GM19395 (cell line): ENCODE measurements around the gene PHRF1.

Source experiments
- ATAC-seq: cut with Tn5 transposase; IDR thresholded peaks from one replicate; pipeline ENCODE4 v1.9.1; 2021; ENCODE audit warnings: mild to moderate bottlenecking, moderate library complexity; ENCODE audit not compliant: unreplicated experiment

Gene PHRF1

DNA sequence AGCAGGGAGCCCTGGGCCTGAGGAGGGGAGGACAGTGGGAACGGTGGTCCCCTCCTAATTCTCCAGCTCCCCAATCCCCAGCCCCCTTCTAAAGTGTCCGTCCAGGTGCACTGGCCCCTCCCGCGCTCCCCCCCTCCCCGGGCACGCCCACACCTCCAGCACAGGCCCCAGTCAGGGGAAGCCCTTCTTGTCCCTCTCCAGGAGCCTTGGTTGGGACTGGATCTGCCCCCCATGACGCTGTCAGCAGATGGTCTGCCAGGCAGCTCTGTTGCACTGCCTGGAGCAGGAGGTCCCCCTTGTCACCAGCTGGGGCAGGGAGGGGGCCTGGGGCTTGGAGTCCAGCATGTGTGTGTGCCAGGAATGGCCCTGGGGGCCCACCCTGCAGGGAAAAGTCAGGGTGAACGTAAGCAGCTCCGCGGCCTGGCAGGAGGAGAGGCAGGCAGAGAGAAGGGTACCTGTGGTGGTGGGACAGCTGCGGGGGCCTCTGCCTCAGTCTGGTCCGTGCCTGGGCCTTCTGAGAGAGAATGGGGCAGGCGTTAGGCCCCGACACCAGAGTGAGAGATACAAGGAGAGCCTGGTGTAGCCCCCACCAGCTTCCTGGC is 37.9 kb downstream of the PHRF1 start:
- ATAC-seq, result no peak

- ATAC-seq, result peak; percentile 0
These were observed 38.6 kb downstream of the PHRF1 start for GRCh38 chr11:614623-615503.

- ATAC-seq, result peak; percentile 84
These were observed 39.4 kb downstream of the PHRF1 start, which contains the start of gene IRF7 for GRCh38 chr11:615504-616319. Gene IRF7 (minus strand): TSS chr11:615950. CDS start chr11:615364, 586 bp downstream.

- ATAC-seq, result no peak
These were observed 40.3 kb downstream of the PHRF1 start for GRCh38 chr11:616320-617198.

DNA sequence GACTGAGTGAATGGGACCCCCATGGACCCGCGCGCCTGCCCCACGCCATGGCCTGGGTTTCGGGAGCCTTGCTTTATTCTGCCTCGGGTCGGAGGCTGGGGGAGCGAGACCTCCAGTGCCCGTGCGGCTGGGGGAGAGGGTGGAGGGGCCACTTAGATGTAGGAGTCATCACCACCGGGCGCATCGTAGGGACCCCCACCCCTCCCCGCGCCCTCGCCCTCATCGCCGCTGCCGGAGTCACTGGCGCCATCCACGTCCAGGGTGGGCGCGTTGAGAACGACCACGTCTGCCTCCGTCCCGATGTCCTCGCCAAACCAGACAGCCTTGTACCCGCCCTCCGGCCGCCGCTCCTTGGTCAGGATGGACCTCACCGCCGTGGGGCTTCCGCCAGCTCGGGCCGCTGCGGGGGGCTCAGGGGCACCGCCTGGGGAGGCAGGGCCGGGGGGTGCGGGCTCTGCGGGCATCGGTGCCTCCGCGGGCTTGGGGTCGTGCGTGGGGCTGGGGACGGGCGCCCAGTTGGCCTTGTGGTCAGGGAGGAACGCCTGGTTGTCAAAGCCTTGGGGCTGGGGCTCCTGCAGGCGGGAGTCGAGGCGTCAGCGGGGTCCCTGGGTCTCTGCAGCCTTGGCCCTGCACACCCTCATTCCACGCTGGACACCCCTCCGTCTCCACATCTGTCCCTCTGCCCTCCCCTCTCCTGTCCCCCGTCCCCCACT is 41.1 kb downstream of the PHRF1 start:
- ATAC-seq, result no peak

GRCh38 chr11:617912-618682 is 41.8 kb downstream of the PHRF1 start:
- no peak for ATAC-seq

DNA sequence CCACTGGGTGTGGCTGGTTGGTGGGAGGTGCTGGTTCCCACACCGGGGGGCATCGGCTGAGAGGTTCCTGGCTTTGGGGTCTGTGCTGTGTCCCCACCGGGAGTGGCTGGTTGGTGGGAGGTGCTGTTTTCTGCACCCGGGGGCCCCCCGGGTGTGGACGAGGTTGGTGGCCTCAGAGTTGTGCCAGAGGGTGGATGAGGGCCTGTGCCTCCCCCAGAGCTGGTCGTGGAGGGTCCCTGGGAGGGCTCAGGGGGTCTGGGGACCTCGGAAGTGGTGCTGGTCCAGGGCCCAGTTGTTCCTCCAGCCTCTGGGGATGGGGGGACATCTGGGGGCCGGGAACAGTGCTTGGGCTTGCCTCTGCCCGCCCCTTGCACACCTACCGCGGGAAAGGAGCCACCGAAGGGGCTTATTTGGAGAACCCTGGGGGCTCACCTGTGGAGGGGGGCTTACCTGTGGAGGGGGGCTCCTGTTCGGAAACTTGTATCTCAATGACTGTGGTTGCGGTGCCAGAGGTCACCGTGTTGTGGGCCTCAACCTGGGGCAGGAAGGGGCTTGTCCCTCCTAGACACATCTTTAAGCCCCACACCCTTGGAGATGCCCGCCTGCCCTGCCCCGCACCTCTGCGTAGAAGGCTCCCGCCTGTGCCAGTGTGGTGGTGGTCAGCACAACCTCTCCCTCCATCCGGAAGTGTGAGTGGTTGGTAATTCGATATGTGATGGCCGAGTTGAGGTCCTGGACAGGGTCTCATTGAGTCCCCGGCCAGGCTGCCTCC is 42.8 kb downstream of the PHRF1 start:
- no peak for ATAC-seq

- ATAC-seq, result no peak
These were observed 43.4 kb downstream of the PHRF1 start for GRCh38 chr11:619628-620050.

GRCh38 chr11:620201-620600 is 43.9 kb downstream of the PHRF1 start:
- no peak for ATAC-seq

- no peak for ATAC-seq
These were observed 44.9 kb downstream of the PHRF1 start for GRCh38 chr11:620935-621814.

GRCh38 chr11:621838-622237 is 45.6 kb downstream of the PHRF1 start:
- no peak for ATAC-seq

- no peak for ATAC-seq
These were observed 47.1 kb downstream of the PHRF1 start for GRCh38 chr11:623349-623869.

DNA sequence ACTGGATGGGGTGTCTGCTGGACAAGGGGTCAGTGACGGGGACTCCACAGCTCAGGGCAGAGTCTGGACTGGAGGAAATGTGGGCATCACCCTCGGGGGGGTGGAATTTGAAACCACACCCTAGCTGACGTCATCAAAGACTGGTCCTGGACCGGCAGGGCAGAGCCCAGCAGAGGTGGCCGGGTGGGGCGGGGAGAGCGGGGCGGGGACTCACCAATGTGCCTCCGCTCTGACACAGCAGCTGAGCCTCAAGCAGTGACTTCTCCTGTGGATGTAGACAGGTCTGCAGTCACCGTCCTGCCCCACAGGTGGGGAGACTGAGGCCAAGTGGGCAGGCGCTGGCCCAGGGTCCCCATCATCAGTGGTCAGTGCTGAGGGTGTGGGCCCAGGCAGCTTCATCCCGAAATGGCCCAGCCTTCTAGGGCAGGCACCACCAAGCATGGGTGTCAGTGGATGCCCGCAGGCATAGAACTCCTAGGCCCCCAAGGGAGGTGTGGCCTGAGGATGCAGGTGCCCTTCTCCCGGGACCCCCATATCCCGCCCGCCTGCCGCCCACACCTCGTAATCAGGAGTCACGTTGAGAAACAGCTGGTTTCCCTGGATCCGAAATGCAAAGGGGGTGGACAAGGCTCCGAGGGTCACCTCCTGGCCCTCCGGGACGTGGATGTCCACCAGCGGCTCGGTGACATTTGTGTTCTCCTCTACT is 47.9 kb downstream of the PHRF1 start:
- ATAC-seq, result no peak

DNA sequence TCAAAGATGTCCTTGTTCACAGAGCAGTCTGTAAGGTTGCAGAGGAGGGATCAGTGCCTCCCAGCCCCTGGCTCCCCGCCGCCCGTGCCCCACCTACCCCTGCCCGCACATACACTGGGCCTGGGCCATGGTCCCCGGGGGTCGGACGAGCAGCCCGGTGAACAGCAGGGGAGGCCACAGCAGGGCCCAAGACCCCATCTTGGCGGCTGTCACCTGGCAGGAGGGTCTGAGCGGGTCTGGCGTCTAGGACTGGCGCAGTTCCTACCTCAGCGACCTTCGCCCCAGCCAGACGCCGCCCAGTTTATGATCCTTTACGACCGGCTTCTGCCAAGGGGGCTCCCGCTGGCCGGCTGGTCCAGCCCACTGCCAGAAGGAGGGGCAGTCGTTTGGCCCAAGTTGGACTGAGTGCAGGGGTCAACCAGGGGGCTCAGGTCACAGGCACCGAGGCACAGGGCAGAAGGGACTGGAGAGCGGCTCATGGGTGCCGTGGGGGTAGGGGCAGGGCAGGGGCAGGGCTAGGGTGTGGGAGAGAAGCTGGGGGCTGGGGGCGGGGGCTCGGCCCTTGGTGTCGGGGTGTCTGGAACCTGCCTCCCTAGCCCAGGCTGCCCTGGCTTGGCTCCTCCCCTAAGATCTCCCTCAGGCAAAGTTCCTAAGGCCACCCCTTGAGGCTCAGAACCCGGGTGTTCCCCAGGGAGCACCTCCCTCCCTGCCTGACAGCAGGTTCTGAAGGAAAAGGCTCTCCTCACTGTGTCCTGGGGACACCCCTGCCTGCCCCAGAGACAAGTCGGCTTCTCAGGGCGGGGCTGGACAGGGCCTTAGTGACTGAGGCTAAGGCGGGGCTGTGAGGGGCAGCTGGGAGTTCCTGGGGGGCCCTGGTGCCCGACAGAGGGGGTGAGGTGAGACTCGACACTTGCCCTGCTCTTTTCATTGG is 48.7 kb downstream of the PHRF1 start, which contains the start of gene CDHR5:
Gene CDHR5 (minus strand): TSS at position 251 of the 931 bp plus-strand sequence. CDS start 53 bp downstream, at position 198.
- ATAC-seq, result no peak

DNA sequence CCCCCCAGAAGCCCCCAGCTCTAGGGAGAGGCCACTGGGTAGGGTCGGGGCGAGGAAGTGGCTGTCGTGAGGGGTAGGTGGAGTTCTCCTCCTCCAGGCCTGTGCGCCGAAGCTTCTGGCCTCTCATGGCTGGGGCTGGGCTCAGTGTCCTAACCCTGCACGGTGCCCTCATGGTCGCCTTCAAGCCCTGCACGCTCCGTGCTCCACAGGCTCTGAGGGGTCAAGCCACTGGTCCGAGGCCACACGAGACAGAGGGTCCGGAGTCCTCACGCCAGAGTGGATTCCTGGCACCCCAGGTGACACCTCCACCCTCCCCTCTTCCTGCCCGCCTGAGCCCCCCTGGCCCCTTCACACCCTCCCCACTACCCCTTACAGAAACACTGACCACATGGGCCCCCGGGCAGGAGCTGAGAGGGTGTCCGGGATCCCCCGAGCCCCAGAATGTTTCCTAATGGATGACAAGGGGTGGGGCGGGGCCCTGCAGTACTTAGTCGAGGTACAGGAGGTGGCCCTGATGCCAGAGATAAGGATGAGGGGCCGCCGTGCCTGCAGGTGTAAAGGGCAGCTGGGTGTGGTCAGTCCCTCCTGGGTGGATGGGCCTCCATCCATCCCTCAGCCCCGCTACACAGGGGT is 49.5 kb downstream of the PHRF1 start:
- no peak for ATAC-seq
